GM18858 (cell line): ENCODE measurements around the gene CTDSPL.

ENCODE experiments used
- ATAC-seq: cut with Tn5 transposase; IDR thresholded peaks from one replicate; pipeline ENCODE4 v1.9.1; 2021; ENCODE audit not compliant: unreplicated experiment

CTDSPL gene

DNA sequence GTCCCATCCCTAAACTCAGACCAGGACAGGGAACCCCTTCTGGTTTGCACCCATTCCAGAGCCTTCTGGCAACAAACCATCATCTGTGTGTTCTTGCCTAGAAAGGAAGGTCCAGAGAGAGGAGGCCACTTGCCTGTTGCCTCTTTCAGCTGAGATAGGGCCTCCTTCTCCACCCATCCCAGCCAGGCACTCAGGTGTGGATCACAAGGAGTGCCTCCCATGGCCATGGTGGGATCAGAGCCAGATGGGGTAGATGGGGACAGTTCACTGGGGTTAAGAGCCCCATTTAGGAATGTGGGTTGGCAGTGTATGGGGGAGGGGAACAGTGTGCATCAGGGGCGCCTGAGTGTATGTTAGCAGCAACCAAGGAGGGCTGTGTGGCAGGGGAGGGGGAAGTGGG lies 8.9 kb upstream of the CTDSPL start:
- ATAC-seq: no peak

DNA sequence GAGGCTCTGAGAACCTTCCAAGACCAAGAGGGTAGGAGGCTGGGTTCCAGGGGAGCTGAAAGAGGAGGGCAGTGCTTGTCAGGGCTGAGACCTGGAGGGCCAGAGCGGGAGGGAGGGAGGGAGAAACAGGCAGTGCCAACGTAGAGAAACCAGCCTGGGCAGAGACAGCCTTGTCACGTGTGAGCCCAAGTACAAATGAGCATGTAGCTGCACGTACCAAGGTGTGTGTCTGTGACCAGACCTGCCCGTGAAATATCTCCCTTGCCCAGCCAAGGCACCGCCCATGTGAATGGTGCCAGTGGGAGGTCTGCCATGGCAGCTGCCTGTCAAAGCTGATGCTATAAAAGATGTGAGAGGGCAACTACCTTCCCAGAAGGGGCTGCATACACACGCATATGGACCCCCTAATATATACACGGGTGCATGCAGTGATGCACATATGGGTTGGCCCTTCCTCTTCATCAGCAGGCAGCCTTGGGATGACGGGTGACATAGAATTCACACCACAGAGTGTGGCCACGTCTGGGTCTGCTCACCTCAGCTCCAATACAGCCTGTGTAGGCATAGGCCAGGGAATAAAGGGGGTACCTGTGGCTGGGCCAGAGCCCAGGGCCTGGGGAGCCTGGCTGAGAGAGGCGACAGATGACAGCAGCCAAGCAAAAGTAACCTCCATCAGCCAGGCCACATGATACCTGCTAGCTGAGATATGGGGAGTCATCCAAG lies 7.8 kb upstream of the CTDSPL start:
- ATAC-seq: no peak

DNA sequence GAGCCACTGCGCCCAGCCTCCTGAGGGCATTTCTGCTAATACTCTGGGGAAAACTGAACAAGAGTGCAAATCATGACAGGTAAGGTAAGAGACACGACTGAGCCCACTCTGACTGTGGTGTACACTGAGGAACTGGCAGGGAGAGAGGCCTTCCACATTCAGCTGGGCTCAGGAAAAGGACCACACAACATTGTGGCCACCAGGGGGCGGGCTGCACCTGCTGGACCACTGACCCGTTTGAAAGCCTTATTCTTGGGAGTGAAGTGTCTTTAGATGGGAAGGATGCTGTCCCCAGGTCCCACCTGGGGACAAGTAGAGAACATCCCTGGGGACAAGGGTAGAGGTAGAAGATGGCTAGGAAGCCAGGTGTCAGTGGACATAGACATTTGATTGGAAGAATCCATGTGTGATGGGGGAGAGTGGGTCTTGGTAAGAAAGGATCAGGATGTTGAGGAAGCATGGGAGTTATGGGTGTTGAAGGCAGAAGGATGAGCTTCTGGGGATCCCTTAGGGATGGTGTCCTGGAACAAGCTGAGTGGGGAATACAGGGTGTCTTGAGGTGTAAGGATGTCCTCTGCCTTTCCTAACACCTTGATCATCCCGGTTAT lies 6.2 kb upstream of the CTDSPL start:
- ATAC-seq: no peak

DNA sequence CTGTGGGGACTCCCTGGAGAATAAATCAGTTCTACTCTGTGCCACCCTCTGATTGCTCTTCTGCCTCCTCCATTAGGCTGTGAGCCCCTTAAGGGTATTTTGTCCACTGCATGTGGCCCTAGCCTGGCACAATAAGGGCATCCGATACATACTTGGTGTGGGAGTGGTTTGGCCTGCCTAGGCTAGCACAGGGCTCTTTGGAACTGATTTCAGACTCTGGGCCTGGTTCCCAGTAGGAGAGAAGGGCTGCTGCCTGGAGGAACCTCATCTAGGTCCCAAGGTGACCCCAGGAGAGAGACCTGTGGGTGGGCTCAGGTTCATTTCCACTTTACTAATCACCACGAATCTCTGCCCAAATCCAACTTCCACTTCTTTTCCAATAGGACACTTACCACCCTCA lies 5.3 kb upstream of the CTDSPL start:
- ATAC-seq: no peak

DNA sequence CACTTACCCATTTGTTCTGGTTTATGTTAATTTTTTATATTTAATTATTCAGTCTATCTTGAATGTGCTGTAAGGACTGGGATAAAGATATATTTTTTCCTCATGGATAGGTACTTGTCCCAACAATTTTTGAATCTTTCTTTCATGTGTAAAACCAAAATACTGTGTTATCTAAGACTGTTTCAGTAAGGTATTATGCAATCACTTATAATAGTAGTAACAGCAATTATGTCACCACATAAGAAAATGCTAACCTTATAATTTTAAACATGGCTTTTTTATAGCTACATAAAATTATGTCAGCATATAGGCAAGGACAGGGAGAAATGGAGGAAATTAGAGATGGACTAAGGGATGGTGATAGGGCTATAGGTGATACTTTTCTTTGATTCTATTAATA lies 2.9 kb upstream of the CTDSPL start:
- ATAC-seq: no peak

DNA sequence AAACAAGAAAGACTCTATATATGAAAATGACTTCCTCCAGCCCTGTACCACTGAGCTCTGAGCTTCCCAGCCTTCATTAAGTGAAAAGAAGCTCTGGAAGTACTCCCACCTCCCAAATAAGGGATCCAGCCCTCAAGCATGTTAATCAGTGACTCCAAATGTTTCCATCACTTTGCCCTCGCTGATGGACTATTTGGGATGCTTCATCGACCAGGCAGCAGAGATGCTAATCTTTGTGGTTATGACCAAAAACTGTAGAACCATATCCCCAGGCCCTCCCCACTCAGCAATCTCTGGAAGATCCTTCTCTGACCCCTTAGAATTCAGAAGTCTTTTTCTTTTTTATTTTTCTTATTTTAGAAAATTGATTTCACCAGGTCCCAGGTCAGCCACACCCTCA lies 2.3 kb upstream of the CTDSPL start:
- no peak for ATAC-seq

DNA sequence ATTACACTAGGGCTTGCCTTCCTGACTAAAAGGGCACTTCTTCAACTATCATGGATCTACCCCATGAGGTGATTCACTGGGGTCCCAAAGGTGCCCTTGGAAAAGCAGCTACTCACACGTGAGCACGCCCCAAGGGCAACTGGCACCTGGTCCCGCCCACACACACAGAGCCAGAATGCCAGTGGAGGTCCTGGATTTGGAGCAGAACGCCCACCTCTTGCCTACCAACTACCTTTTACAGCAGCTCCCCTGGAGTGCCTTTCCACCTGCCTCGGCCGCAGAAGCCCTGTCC lies 1.8 kb upstream of the CTDSPL start:
- no peak for ATAC-seq

DNA sequence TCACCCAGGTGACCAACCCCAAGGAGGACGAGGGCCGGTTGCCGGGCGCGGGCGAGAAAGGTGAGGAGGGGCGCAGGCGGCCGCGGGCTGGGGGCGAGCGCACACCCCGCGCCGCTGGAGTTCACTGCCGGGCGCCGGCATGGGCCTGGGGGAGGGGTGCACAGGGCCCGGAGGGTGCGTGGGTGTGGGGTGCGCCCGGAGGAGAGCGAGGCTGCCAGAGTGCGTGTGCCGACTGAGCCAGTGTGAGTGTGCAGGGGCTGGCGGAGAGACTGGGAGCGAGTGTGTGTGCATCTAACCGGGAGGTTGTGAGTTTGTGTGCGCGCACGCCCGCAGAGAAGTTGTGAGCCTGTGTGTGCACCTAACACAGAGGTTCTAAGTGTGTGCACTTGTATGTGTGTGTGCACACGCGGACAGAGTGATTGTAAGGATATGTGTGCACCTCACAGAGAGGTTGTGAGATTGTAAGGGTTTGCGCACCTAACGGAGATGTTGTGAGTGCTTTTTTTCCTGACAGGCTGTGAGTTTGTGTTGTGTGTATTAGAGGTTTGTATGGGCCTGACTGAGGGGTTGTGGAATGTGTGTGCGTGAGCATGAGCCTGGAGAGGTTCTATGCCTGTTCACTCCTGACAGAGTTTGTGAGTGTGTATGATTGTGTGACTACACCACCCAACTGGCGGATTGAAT lies 681 bp downstream of the CTDSPL start:
- ATAC-seq: no peak

DNA sequence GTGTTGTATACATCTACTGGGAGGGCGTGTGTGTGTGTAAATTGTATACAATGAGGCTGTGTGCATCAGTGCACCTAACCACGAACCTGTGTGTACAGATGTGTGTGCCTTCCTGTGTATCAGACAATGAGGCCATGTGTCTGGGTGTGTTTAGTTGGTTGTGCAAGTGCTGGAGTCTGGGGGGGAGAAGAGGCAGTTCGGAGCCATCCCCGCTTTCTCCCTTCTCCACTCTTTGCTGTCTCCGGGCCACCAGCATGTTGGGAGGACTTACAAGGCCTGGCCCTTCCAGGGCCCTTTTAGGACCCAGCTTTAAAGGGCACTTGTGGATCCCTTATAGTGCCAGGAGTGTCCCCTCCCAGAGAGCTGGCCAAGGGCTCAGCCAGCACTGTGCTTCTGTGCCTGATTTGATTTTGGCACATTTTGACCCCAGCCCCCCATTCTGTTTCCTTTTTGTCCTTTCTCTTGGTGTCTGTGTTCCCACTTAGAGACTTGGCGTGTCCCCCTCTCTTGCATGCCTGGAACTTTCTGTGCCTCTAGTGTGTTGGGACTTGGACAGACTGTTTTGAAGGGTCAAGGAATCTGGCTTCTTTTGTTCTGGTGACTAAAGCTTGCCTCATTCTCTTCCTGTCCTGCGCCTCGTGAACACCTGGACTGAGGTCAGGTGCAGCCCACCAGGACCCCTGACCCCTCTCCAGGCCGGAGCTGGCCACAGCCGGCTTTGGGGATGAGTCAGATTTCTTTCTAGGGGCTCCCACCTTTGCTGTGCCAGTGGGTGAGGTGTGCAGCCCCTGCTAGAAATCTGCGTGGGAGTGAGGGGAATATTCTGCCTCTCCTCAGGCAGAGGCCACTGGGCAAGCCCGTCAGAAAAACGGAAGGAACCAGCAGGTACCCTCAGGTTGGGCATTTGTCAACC lies 1.5 kb downstream of the CTDSPL start:
- ATAC-seq: no peak

DNA sequence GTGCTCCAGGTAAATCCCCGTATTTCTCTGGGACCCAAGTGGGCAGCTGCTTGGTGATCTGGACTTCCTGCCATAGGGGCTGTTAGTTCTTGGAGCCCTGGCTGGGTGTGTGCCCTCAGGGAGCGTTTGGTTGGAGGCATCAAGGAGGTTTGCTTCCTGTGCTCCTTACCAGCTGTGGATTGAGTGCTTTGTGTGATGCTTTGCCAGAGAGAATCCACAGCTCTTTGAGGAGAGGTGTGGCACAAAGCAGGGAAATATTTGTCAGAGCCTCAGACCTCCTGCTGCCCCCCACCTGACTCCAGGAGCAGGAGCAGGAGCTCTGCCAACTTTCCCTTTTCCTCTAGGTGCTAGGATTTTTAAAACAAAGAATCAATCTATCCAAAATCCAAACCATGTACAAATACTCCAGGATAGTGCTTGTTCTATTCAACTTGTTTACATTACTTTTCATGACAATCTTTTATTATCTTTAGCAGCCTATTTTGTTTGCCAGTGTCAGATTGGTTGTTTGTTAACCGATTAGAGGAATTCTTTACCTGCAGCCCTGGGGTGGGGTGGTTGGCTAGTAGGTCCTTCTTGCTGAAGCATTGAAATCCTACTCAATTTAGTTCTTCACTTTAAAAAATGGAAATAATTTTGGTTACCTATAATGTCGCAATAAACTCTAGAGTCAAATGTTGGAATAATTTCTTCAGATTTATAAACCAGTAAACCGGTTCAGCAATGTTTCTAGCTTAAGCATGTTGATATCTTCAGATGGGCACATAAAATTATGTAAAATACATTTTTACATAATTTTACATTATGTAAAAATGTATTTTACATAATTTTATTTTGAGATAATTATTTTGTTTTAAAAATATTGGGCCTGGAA lies 2.5 kb downstream of the CTDSPL start:
- no peak for ATAC-seq

DNA sequence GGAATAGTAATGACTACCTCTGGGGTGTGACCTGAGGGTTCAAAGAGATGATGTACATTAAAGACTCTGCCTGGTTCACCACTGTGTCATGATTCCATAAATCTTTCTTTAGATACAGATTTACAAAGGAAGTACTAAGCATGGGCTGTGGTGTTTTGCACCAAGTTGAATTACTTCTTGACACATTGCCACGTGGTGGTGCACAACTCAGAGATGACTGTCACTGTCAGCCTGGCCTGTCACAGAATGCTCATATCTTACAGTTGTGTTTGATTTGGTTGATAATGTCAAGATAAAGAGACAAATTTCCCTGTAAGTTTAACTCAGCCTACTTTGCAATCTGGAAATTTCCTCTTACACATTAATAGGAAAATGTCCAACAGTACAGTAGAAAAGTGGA lies 3.2 kb downstream of the CTDSPL start:
- ATAC-seq: no peak

DNA sequence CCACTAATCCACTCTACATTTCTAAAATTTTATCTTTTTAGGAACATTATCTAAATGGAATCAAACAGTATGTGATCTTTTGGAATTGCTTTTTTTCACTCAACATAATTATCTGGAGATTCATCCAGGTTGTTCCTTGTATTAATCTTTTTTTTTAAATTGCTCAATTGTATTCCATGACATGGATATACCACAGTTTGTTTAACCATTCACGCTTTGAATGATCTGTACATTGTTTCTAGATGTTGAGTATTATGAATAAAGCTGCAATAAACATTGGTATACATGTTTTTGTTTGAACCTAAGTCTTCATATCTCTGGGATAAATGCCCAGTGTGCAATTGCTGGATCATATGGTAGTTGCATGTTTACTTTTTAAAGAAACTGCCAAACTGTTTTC lies 5.5 kb downstream of the CTDSPL start:
- no peak for ATAC-seq

DNA sequence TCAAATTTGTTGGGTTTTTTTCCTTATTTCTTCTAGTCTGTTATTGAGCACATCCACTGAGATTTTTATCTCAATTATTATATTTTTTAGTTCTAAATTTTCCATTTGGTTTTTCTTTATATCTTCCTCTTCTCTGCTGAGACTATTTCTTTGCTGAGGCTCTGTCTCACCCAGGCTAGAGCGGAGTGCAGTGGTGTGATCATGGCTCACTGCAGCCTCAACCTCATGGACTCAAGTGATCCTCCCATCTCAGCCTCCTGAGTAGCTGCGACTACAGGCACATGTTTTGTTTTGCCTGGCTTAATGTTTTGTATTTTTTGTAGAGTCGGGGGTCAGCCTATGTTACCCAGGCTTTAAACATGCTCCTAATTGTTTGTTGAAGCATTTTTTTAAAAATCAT lies 10.2 kb downstream of the CTDSPL start:
- no peak for ATAC-seq

DNA sequence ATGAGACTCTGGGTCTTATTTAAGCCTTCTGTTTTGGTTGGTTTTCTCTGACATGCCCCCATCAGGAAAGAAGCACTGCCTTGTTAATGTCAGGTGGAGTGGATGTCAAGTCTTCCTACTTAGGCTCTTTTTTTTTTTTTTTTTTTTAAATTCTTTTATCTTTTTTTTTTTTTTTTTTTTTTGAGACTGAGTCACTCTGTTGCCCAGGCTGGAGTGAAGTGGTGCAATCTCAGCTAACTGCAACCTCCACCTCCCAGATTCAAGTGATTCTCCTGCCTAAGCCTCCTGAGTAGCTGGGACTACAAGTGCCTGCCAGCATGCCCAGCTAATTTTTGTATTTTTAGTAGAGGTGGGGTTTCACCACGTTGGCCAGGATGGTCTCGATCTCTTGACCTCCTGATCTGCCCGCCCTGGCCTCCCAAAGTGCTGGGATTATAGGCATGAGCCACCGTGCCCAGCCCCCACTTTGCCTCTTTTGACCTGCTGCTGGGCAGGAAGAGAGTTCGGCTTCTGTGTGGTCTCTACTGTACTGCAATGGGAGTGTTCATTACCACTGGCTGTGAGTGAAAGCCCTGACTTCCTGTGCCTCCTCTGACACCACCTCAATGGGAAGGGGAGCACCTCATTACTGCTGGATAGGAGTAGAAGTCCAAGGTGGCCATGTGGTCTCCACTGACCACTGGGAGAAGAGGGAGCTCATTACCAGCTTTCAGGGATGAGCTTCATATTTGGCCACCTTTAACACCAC lies 10.9 kb downstream of the CTDSPL start:
- ATAC-seq: no peak

DNA sequence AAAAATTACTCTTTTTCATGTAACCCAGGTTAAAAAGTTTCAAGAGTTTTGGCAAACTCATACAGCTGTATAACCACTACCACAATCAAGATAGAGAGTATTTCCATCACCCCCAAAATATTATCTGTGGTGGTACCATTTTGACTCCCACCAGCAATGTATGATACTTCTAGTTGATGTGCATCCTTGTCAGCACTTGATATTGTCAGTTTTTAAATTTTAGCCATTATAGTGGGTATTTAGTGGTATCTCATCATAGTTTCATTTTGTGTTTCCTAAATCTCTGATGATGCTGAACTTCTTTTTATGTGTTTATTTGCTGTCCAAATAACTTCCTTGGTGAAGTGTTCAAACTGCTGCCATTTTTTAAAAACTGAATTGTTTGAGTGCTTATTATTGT lies 14.6 kb downstream of the CTDSPL start:
- ATAC-seq: no peak

DNA sequence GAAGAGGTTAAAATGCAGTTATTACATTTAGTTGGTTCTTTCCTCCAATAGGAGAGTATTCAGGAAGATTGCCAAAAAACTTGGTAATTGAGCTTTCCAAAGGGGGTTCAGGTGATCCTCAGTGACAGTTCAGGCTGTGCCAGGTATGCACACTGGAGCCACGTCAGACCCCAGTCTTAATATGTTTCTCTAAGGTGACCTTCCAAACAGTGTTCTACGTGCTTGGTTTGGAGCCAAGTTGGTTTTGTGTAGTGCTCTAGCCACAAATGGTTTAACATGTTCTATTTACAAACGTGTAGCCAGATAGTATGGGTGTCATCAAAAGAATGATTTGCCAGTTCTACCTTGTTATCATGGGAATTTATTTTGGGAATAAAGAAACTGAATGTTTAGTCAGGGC lies 21.0 kb downstream of the CTDSPL start:
- no peak for ATAC-seq

DNA sequence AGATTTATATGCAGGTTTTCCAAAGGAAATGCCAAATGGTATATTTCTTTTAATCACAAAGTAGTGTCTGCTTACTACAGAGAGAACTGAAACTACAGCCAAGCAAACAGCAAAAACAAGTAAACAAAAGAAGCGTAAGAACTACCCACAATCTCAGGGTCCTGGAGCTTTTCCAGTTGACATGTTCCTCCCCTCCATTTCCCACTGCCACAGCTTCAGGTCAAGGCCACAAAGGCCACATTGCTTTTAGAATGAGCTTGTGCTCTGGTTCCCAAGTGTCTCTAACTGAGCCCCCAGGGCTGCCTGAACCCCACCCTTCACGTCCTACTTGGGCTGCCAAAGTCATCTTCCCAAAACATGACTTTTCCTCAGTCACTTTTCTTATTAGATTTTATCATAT lies 24.1 kb downstream of the CTDSPL start:
- no peak for ATAC-seq

DNA sequence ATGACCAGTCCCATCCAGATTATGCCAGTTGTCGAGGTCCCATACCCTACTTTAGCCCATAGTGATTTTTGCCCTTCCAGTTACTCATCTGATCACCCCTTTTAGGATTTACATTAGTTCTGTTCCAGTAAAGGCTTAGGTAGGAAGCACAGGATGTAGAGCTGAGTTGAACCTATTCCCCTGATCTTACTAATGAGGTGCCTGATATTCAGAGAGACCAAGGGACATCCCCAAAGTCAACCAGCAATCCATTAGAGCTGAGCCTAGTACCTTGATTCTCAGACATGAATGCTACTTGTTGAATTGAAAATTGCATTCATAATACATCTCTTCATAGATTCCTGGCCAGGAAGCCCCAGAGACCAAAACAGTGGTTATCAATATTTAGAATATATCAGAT lies 24.7 kb downstream of the CTDSPL start:
- ATAC-seq: no peak

DNA sequence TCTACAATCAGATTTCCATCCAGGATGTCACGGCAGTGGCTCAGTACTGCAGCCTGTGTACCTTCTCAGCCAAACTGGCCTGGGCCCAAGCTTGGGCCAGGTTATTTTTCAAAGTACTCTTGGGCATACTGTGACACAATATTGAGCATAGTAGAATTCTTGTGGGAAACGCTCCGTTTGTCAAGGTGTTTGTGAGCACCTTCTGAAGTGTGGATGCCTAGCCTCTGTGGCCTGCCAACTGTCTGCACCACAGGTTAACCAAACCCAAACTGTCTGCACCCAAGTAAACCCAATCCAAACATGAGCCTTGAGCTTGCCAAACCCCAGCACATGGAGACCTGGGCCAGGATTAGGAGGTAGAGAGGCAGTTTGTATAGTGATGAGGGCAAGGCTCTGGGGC lies 25.4 kb downstream of the CTDSPL start:
- no peak for ATAC-seq

DNA sequence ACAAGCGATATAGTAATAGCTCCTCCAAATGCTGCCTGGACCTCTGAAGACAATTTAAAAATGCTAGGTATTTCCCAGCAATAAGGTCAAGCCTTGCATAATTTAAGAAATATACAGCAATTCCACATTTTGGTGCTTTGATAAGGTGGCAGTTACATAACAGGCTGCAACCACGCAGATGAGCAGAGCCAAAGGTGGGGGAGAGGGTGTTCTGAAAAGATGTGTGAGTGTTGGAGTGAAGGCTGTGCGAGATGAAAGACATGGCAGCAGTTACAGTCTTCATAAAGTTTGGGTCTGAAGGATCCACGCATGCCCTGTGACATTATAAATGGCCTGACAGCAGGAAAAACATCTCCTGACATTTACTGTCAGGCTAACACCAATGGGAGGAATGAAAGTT lies 26.1 kb downstream of the CTDSPL start:
- no peak for ATAC-seq
